Transverse colon (tissue), 4 donors: ENCODE results near the gene DNASE1.

ENCODE experiments used
- POLR2A ChIP-seq: fragments of 450-650 bp; IDR thresholded peaks from one replicate; pipeline ENCODE4 v1.6.1; 2016; ENCODE audit warnings: antibody characterized with exemption, mild to moderate bottlenecking, moderate library complexity
- POLR2AphosphoS5 ChIP-seq, 3 donors: sonication (generic); formaldehyde crosslinking; IDR thresholded peaks; one replicate each; pipeline ENCODE4 v1.6.1; 2016; ENCODE audit warnings: antibody characterized with exemption in 3 of 3
- TF ChIP-seq, protein P1 (sequence below), 5 experiments: fragments of 200-600 bp in 3 of 5; fragments of 450-650 bp in 2 of 5; sonication (generic) in 3 of 5; IDR thresholded peaks; 1 replicate in 2 of 5; 2 replicates in 3 of 5; pipeline ENCODE4 v1.5.1; 2016 to 2017; ENCODE audit warnings: antibody characterized with exemption in 5 of 5, inconsistent platforms in 3 of 5, mild to moderate bottlenecking in 2 of 5, moderate library complexity in 1 of 5

DNA sequence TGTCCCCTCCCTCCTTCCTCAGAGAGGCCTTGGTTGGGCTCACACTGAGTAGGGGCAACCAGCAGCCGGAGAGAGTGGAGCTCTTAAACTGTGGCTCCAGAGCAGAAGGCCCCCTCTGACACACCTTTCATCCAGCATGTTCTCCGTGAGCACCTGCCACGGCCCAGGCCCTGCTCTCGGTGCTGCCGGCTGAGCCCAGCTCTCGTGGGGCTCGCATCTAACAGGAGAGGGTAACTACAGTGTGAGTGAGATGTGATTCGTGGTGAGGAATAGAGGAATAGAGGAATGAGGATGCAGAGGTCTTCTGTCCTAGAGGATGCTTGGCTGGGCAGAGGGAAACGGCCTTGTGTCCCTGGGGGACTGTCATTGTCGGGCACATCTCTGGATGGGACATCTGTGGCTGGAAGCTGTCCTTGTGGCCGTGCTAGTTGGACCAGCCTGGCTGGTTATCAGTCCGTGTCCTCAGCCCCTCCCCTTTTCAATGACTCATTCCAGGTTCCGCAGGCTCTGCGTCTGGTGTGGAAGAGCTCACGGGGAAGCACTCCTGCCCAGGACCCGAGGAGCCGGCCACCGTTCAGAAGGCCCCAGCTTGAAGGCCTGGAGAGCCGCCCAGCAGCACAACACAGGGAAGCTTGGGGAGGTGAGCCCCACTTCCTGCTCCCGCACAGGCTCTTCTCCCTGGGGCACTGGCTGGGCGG is 11.9 kb upstream of the DNASE1 start:
- TF ChIP-seq, protein P1, sequence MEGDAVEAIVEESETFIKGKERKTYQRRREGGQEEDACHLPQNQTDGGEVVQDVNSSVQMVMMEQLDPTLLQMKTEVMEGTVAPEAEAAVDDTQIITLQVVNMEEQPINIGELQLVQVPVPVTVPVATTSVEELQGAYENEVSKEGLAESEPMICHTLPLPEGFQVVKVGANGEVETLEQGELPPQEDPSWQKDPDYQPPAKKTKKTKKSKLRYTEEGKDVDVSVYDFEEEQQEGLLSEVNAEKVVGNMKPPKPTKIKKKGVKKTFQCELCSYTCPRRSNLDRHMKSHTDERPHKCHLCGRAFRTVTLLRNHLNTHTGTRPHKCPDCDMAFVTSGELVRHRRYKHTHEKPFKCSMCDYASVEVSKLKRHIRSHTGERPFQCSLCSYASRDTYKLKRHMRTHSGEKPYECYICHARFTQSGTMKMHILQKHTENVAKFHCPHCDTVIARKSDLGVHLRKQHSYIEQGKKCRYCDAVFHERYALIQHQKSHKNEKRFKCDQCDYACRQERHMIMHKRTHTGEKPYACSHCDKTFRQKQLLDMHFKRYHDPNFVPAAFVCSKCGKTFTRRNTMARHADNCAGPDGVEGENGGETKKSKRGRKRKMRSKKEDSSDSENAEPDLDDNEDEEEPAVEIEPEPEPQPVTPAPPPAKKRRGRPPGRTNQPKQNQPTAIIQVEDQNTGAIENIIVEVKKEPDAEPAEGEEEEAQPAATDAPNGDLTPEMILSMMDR (IDR thresholded peaks at IDR 0.05): no peak
- TF ChIP-seq POLR2AphosphoS5 (IDR thresholded peaks at IDR 0.05) (no peak), POLR2A (no peak)
